HG03159 (cell line): Measurements from ENCODE around the gene EP400.
"Not testable (repeated sequence)": the region's sequence is repeated elsewhere in the genome, so short reads cannot be mapped to it uniquely, and the experiment has no call there.

Source experiments
- ATAC-seq: cut with Tn5 transposase; IDR thresholded peaks from one replicate; pipeline ENCODE4 v1.9.1; 2021; ENCODE audit warnings: mild to moderate bottlenecking, moderate library complexity; ENCODE audit not compliant: unreplicated experiment

Gene EP400

GRCh38 chr12:132081423-132081822 lies 131.7 kb downstream of the EP400 start:
- ATAC-seq = no peak

GRCh38 chr12:132083614-132083940 lies 133.8 kb downstream of the EP400 start:
- no peak for ATAC-seq

- peak; percentile 77 for ATAC-seq
Observed at GRCh38 chr12:132083941-132084620, 134.3 kb downstream of the EP400 start.

- ATAC-seq = no peak
Observed at GRCh38 chr12:132084621-132085290, 135.0 kb downstream of the EP400 start.

- no peak for ATAC-seq
Observed at GRCh38 chr12:132085291-132085635, 135.5 kb downstream of the EP400 start.

- no peak for ATAC-seq
Observed at GRCh38 chr12:132089407-132089910, 139.7 kb downstream of the EP400 start.

GRCh38 chr12:132094269-132094891 lies 144.6 kb downstream of the EP400 start:
- ATAC-seq = no peak

GRCh38 chr12:132095520-132096409 lies 146.0 kb downstream of the EP400 start:
- ATAC-seq = no peak

- no peak for ATAC-seq
Observed at GRCh38 chr12:132099739-132100138, 150.0 kb downstream of the EP400 start.

- ATAC-seq = no peak
Observed at GRCh38 chr12:132100306-132101065, 150.7 kb downstream of the EP400 start.

GRCh38 chr12:132102297-132102696 lies 152.6 kb downstream of the EP400 start:
- no peak for ATAC-seq

- not testable (repeated sequence) for ATAC-seq
Observed at GRCh38 chr12:132103072-132103471, 153.3 kb downstream of the EP400 start.

GRCh38 chr12:132103542-132104308 lies 154.0 kb downstream of the EP400 start:
- no peak for ATAC-seq

GRCh38 chr12:132105467-132105866 lies 155.7 kb downstream of the EP400 start:
- ATAC-seq = no peak

GRCh38 chr12:132106921-132107320 lies 157.2 kb downstream of the EP400 start:
- ATAC-seq = no peak

GRCh38 chr12:132108211-132108832 lies 158.6 kb downstream of the EP400 start:
- no peak for ATAC-seq

- no peak for ATAC-seq
Observed at GRCh38 chr12:132109741-132110140, 160.0 kb downstream of the EP400 start.

- ATAC-seq = no peak
Observed at GRCh38 chr12:132110677-132111076, 160.9 kb downstream of the EP400 start.

- no peak for ATAC-seq
Observed at GRCh38 chr12:132111654-132112304, 162.0 kb downstream of the EP400 start.
